Measurements from ENCODE around the gene SLC2A13.

The SLC2A13 gene

GRCh38 chr12:39712334-39712733, 393.5 kb downstream of the SLC2A13 start:
- no peak for FAIRE-seq

All from TTC549 (cell line).